Measurements from ENCODE around the gene MVB12A. TPM values are rescaled to one million over a fixed set of nuclear protein-coding genes. Genes with fewer than 3 reads are reported as not detected.

The MVB12A gene
- total and polyA plus RNA-seq, 2 experiments from 2014 or later, result 49.6 to 68.3 TPM

DNA sequence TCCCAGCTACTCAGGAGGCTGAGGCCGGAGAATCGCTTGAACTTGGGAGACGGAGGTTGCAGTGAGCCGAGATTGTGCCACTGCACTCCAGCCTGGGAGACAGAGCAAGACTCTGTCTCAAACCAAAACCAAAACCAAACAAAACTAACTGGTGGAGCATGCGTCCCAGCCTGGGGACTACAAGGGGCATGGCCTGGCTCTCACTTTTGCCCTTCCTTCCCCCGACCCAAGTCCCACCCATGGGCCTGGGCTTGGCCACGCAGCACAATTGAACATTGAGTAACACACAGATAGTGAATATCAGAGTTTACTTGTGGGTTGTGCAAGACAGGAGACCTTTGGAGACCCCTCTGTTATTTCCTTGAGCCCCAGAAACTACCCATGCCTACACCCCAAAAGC lies 15.4 kb downstream of the MVB12A start:
- WGBS, 2 experiments (ENCODE audit: low coverage in 1 of 2, low lambda C conversion rate in 2 of 2, missing lambda C conversion rate in 2 of 2), result 81 to 82% methylated on average over 7 of the region's 7 CpGs
- no peaks in the 10 kb centered on the region for H3K27me3 ChIP-seq (replicated peaks; ENCODE audit: insufficient read depth)
- H3K9me3 ChIP-seq (ENCODE audit: low read depth), result no peaks in the 10 kb centered on the region
- no peak overlapping the region for H2AFZ ChIP-seq
- no peaks in the 10 kb centered on the region for H3K36me3 ChIP-seq (ENCODE audit: low read depth)
- DNase-seq, result no peak
- H3K9me2 ChIP-seq (ENCODE audit: insufficient read depth), result no peaks in the 10 kb centered on the region
- no peaks in the 10 kb centered on the region for H4K20me1 ChIP-seq (ENCODE audit: insufficient read depth)
- in situ Hi-C loops (cut with MboI), result no loop called here
- no peak overlapping the region for H3K4me3 ChIP-seq
- H3K27ac ChIP-seq, result no peak overlapping the region
- no peaks in the 10 kb centered on the region for H3K4me1 ChIP-seq (ENCODE audit: insufficient read depth)
- TF ChIP-seq EZH2 (IDR thresholded peaks at IDR 0.05; ENCODE audit: insufficient read depth, poor library complexity, severe bottlenecking) (no peak), EZH2phosphoT487 (IDR thresholded peaks at IDR 0.05; ENCODE audit: insufficient read depth, low read depth) (no peak)
- H3K4me2 ChIP-seq (ENCODE audit: unreplicated experiment), result no peak overlapping the region
- H3K79me2 ChIP-seq (ENCODE audit: insufficient read depth), result no peaks in the 10 kb centered on the region
- no peaks in the 10 kb centered on the region for H3F3A ChIP-seq (ENCODE audit: insufficient read depth)
- no peak overlapping the region for H3K9ac ChIP-seq

DNA sequence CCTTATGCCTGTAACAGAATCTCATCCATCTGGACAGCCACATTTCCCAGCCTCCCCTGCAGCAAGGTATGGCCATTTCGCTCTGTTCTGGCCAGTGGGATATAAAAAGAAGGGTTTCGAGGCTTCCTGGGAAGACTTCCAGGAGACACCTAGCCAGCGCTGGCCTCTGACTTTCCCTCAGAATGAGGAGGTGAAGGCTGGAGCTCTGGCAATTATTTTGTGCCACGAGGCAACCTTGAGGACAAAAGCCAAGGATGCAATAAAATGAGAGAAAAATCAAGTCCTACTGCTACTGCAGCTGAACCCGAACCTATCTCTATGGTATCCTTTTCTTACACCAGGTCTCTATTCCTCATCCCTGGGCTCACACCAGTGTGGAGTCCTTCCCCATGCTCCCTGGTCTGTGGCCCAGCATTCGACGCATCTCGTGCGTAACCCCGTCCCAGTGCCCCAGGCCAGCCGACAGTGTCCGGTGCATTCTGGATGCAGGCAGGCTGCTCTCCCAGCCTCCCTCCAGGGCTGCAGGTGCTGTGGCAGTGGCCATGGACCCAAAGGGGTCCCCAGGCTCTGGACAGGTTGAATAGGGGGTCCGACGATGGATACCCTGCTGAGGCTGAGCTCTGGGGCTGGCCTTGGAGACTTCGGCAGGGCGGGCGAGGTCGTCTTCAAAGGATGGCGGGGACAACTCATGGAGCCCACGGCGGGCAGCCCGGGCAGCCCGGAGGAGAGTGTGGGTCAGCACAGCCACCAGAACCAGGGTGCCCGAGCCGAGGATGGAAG lies 16.4 kb downstream of the MVB12A start:
- no peak overlapping the region for H3K4me2 ChIP-seq (ENCODE audit: unreplicated experiment)
- H3K9me3 ChIP-seq (ENCODE audit: low read depth), result no peaks in the 10 kb centered on the region
- no peaks in the 10 kb centered on the region for H3K79me2 ChIP-seq (ENCODE audit: insufficient read depth)
- H3K4me3 ChIP-seq, result no peak overlapping the region
- H3K4me1 ChIP-seq (ENCODE audit: insufficient read depth), result no peaks in the 10 kb centered on the region
- H4K20me1 ChIP-seq (ENCODE audit: insufficient read depth), result no peaks in the 10 kb centered on the region
- H3F3A ChIP-seq (ENCODE audit: insufficient read depth), result peaks cover 1% of the 10 kb centered on the region; the same call in 1 of the 2 replicates
- H3K36me3 ChIP-seq (ENCODE audit: low read depth), result no peaks in the 10 kb centered on the region
- no peak for TF ChIP-seq EZH2phosphoT487 (IDR thresholded peaks at IDR 0.05; ENCODE audit: insufficient read depth, low read depth)
- TF ChIP-seq EZH2 (IDR thresholded peaks at IDR 0.05; ENCODE audit: insufficient read depth, poor library complexity, severe bottlenecking), result no peak
- H3K27ac ChIP-seq, result no peak overlapping the region
- no peak for DNase-seq
- 84 to 86% methylated on average over 25 of the region's 25 CpGs for WGBS, 2 experiments (ENCODE audit: low coverage in 1 of 2, low lambda C conversion rate in 2 of 2, missing lambda C conversion rate in 2 of 2)
- in situ Hi-C loops (cut with MboI), result no loop called here
- no peaks in the 10 kb centered on the region for H3K27me3 ChIP-seq (replicated peaks; ENCODE audit: insufficient read depth)
- H3K9ac ChIP-seq, result no peak overlapping the region
- H2AFZ ChIP-seq, result no peak overlapping the region
- no peaks in the 10 kb centered on the region for H3K9me2 ChIP-seq (ENCODE audit: insufficient read depth)

DNA sequence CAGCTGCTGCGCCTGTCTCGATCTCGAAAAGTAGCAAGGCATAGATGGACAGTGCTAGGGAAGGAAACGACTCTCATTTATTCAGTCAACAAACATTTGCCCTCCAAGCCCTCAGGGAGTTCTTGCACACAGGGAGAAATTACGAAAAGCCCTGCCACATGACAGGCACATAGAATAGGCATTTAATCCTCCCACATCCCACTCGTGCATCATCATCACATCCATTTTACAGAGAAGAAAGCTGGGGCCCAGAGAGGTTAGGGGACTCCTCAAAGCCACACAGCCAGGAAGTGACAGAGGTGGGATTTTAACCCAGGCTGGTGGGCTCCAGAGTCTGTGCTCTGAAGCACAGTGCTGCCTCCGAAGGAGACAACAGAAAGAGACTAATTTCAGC lies 17.0 kb downstream of the MVB12A start:
- H3F3A ChIP-seq (ENCODE audit: insufficient read depth), result peaks cover 7% of the 10 kb centered on the region
- H3K9ac ChIP-seq, result no peak overlapping the region
- H3K4me3 ChIP-seq, result no peak overlapping the region
- H3K79me2 ChIP-seq (ENCODE audit: insufficient read depth), result no peaks in the 10 kb centered on the region
- peaks cover 5% of the 10 kb centered on the region; the same call in 1 of the 2 replicates for H3K4me1 ChIP-seq (ENCODE audit: insufficient read depth)
- H2AFZ ChIP-seq, result no peak overlapping the region
- H3K9me2 ChIP-seq (ENCODE audit: insufficient read depth), result no peaks in the 10 kb centered on the region
- in situ Hi-C loops (cut with MboI), result no loop called here
- no peaks in the 10 kb centered on the region for H3K27me3 ChIP-seq (replicated peaks; ENCODE audit: insufficient read depth)
- DNase-seq, result no peak
- TF ChIP-seq EZH2 (IDR thresholded peaks at IDR 0.05; ENCODE audit: insufficient read depth, poor library complexity, severe bottlenecking) (no peak), EZH2phosphoT487 (IDR thresholded peaks at IDR 0.05; ENCODE audit: insufficient read depth, low read depth) (no peak)
- H3K9me3 ChIP-seq (ENCODE audit: low read depth), result no peaks in the 10 kb centered on the region
- H3K36me3 ChIP-seq (ENCODE audit: low read depth), result no peaks in the 10 kb centered on the region
- H3K4me2 ChIP-seq (ENCODE audit: unreplicated experiment), result no peak overlapping the region
- H4K20me1 ChIP-seq (ENCODE audit: insufficient read depth), result no peaks in the 10 kb centered on the region
- H3K27ac ChIP-seq, result no peak overlapping the region
- WGBS, 2 experiments (ENCODE audit: low coverage in 1 of 2, low lambda C conversion rate in 2 of 2, missing lambda C conversion rate in 2 of 2), result 75 to 82% methylated on average over 7 of the region's 7 CpGs

DNA sequence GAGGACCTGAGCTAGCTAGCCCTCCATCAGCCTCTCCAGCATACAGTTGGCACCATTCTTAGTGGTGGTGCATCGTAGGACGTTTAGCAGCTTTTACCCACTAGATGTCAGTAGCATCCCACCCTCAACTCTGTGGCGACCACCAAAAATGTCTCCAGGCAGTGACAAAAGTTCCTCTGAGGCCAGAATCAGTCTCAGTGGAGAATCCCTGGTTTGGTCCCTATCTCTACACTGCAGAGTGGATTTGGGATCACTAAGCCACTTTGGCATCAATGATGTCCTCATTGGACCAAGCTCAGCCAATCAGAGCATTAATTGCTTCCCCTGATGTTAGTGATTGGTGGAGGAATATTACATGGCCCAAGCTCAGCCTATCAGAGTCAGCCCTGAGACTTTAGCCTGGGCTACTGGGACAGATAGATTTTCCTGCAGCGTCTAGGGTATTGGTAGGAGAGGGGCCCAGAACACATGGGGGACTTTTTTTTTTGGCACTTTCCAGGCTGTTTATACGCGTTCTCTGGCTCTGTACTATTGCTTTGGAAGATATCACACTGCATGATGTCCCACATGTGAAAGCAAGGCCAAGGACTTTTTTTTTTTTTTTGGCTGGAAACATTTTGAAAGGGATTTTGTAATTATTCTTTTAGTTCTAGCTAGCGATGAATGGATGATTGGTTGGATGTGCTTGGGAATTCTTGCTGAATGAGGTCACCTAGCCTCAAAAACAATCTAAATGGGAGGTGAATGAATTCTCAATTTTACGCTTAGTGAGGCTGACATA lies 21.6 kb downstream of the MVB12A start:
- in situ Hi-C loops (cut with MboI), result no loop called here
- peak; percentile 56 for DNase-seq
- H3K79me2 ChIP-seq (ENCODE audit: insufficient read depth), result no peaks in the 10 kb centered on the region
- H3K4me3 ChIP-seq, result no peak overlapping the region
- no peaks in the 10 kb centered on the region for H3K9me2 ChIP-seq (ENCODE audit: insufficient read depth)
- H2AFZ ChIP-seq, result no peak overlapping the region
- 10 to 15% methylated on average over 8 of the region's 8 CpGs for WGBS, 2 experiments (ENCODE audit: low coverage in 1 of 2, low lambda C conversion rate in 2 of 2, missing lambda C conversion rate in 2 of 2)
- no peaks in the 10 kb centered on the region for H3K9me3 ChIP-seq (ENCODE audit: low read depth)
- H4K20me1 ChIP-seq (ENCODE audit: insufficient read depth), result no peaks in the 10 kb centered on the region
- H3K36me3 ChIP-seq (ENCODE audit: low read depth), result no peaks in the 10 kb centered on the region
- H3K4me1 ChIP-seq (ENCODE audit: insufficient read depth), result peaks cover 6% of the 10 kb centered on the region; the same call in 1 of the 2 replicates
- H3K4me2 ChIP-seq (ENCODE audit: unreplicated experiment), result no peak overlapping the region
- TF ChIP-seq EZH2 (IDR thresholded peaks at IDR 0.05; ENCODE audit: insufficient read depth, poor library complexity, severe bottlenecking) (no peak), EZH2phosphoT487 (IDR thresholded peaks at IDR 0.05; ENCODE audit: insufficient read depth, low read depth) (no peak)
- no peak overlapping the region for H3K27ac ChIP-seq
- H3K9ac ChIP-seq, result no peak overlapping the region
- peaks cover 7% of the 10 kb centered on the region for H3F3A ChIP-seq (ENCODE audit: insufficient read depth)
- H3K27me3 ChIP-seq (replicated peaks; ENCODE audit: insufficient read depth), result no peaks in the 10 kb centered on the region

All from GM23248 (cell line).